Liver (tissue), 3 donors: Measurements from ENCODE around the gene ELAVL1.

Experiments
- EGR1 ChIP-seq, 2 donors: IDR thresholded peaks; 2 replicates each; pipeline ENCODE4 v1.6.1; 2016 to 2018; ENCODE audit warnings: antibody characterized with exemption in 2 of 2, low read depth in 2 of 2
- JUND ChIP-seq, 2 donors: IDR thresholded peaks; 2 replicates each; pipeline ENCODE4 v1.6.1; 2016; ENCODE audit warnings: antibody characterized with exemption in 2 of 2
- RAD21 ChIP-seq, 2 donors: IDR thresholded peaks; 2 replicates each; pipeline ENCODE4 v1.6.1; 2016; ENCODE audit warnings: antibody characterized with exemption in 2 of 2, mild to moderate bottlenecking in 2 of 2
- TAF1 ChIP-seq: conservative IDR thresholded peaks from 2 replicates; pipeline ENCODE4 v1.6.1; 2016; ENCODE audit warnings: antibody characterized with exemption, mild to moderate bottlenecking
- YY1 ChIP-seq: IDR thresholded peaks from 2 replicates; pipeline ENCODE4 v1.6.1; 2016; ENCODE audit warnings: antibody characterized with exemption, mild to moderate bottlenecking
- TF ChIP-seq, protein P1 (sequence below): fragments of 150-350 bp; IDR thresholded peaks from 2 replicates; pipeline ENCODE4 v1.5.1; 2017; ENCODE audit warnings: improper control_type of control experiment, low read depth, low read length; ENCODE audit not compliant: missing input control
- TF ChIP-seq, protein P2 (sequence below): IDR thresholded peaks from 2 replicates; pipeline ENCODE4 v1.6.1; 2016; ENCODE audit warnings: antibody characterized with exemption, mild to moderate bottlenecking
- TF ChIP-seq, protein P3 (sequence below): IDR thresholded peaks from 2 replicates; pipeline ENCODE4 v1.6.1; 2016; ENCODE audit warnings: antibody characterized with exemption
- TF ChIP-seq, protein P4 (sequence below): IDR thresholded peaks from 2 replicates; pipeline ENCODE4 v1.6.1; 2016; ENCODE audit warnings: antibody characterized with exemption
- donor health status: healthy.
- donor health status: healthy.

DNA sequence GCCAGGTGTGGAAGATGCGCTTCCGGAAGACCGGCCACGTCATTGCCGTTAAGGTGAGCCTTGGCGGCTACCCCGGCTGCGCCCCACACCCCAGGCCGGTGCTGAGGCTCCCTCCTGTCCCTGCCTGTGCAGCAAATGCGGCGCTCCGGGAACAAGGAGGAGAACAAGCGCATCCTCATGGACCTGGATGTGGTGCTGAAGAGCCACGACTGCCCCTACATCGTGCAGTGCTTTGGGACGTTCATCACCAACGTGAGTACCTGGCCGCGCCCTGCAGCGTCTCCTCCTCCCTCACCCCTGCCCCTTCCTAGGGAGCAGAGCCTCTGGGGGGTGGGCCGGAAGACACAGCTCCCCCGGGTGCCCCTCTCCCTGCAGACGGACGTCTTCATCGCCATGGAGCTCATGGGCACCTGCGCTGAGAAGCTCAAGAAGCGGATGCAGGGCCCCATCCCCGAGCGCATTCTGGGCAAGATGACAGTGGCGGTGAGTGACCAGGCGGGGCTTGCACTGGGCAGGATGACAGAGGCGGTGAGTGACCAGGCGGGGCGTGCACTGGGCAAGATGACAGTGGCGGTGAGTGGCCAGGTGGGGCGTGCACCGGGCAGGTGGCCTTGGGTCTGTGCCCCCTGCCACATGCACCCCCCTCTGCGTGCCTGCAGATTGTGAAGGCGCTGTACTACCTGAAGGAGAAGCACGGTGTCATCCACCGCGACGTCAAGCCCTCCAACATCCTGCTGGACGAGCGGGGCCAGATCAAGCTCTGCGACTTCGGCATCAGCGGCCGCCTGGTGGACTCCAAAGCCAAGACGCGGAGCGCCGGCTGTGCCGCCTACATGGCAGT is 94.9 kb downstream of the ELAVL1 start:
- TF ChIP-seq, protein P1, sequence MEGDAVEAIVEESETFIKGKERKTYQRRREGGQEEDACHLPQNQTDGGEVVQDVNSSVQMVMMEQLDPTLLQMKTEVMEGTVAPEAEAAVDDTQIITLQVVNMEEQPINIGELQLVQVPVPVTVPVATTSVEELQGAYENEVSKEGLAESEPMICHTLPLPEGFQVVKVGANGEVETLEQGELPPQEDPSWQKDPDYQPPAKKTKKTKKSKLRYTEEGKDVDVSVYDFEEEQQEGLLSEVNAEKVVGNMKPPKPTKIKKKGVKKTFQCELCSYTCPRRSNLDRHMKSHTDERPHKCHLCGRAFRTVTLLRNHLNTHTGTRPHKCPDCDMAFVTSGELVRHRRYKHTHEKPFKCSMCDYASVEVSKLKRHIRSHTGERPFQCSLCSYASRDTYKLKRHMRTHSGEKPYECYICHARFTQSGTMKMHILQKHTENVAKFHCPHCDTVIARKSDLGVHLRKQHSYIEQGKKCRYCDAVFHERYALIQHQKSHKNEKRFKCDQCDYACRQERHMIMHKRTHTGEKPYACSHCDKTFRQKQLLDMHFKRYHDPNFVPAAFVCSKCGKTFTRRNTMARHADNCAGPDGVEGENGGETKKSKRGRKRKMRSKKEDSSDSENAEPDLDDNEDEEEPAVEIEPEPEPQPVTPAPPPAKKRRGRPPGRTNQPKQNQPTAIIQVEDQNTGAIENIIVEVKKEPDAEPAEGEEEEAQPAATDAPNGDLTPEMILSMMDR, result no peak
- TF ChIP-seq YY1 (no peak), TAF1 (no peak), RAD21 (IDR thresholded peaks at IDR 0.05) (no peak), JUND (IDR thresholded peaks at IDR 0.05) (no peak), EGR1 (IDR thresholded peaks at IDR 0.05; ENCODE audit: low read depth in 2 of 2) (no peak)
- TF ChIP-seq, protein P2, sequence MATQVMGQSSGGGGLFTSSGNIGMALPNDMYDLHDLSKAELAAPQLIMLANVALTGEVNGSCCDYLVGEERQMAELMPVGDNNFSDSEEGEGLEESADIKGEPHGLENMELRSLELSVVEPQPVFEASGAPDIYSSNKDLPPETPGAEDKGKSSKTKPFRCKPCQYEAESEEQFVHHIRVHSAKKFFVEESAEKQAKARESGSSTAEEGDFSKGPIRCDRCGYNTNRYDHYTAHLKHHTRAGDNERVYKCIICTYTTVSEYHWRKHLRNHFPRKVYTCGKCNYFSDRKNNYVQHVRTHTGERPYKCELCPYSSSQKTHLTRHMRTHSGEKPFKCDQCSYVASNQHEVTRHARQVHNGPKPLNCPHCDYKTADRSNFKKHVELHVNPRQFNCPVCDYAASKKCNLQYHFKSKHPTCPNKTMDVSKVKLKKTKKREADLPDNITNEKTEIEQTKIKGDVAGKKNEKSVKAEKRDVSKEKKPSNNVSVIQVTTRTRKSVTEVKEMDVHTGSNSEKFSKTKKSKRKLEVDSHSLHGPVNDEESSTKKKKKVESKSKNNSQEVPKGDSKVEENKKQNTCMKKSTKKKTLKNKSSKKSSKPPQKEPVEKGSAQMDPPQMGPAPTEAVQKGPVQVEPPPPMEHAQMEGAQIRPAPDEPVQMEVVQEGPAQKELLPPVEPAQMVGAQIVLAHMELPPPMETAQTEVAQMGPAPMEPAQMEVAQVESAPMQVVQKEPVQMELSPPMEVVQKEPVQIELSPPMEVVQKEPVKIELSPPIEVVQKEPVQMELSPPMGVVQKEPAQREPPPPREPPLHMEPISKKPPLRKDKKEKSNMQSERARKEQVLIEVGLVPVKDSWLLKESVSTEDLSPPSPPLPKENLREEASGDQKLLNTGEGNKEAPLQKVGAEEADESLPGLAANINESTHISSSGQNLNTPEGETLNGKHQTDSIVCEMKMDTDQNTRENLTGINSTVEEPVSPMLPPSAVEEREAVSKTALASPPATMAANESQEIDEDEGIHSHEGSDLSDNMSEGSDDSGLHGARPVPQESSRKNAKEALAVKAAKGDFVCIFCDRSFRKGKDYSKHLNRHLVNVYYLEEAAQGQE, result no peak
- TF ChIP-seq, protein P3, sequence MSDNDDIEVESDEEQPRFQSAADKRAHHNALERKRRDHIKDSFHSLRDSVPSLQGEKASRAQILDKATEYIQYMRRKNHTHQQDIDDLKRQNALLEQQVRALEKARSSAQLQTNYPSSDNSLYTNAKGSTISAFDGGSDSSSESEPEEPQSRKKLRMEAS, result no peak
- TF ChIP-seq, protein P4, sequence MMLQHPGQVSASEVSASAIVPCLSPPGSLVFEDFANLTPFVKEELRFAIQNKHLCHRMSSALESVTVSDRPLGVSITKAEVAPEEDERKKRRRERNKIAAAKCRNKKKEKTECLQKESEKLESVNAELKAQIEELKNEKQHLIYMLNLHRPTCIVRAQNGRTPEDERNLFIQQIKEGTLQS, result no peak
